GM19397 (cell line): ENCODE measurements around the gene PSMA5.
"Not testable (repeated sequence)": the region's sequence is repeated elsewhere in the genome, so short reads cannot be mapped to it uniquely, and the experiment has no call there.

Source experiments
- ATAC-seq: cut with Tn5 transposase; IDR thresholded peaks from one replicate; pipeline ENCODE4 v1.9.1; 2021; ENCODE audit warnings: mild to moderate bottlenecking, moderate library complexity; ENCODE audit not compliant: unreplicated experiment

The PSMA5 gene

DNA sequence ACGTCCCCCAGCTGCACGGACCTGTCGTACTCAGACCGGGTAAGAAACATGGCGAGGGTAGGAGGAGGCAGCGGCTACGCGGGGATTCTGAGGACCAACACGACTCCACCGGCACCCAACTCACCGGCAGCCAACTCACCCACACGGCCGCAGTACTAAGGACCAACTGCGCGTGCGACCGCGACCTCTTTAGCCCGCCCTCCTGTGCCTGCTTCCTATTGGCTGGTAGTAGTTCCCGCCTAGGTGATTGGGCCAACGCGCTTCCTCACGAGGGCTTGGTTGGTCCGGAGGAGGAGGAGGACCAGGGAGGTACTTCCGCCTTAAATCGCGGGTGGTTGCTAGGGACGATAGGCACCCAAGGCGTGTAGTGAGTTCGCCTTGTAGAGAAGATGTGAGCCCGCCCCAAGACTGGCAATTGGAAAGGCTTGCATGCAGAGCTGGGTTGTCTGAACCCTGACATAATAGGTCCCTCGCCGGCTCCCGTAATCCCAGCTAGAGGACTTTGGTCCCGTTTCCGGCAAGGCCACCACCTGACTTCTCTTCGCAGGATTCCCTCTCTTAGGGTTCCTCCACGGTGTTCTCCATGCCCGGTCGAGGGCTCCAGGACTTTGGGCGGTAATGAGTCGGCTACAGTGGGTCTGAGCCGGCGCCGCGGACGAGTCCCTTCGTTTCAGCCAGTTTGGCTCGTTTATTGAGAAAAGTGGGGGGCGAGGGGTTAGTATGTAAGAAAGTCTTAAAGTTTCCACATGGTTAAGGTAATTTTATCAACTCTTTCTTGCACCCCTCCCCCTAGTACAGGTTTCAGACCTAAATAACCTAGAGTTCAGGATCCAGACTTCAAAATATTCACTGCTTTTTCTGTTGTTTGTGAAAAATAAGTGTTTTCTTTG is at the start of gene PSMA5:
PSMA5 (minus strand) TSS at position 168 of the 890 bp plus-strand sequence; CDS start at position 50, 118 bp downstream.
- ATAC-seq = peak; percentile 97

- ATAC-seq = no peak
These were observed 49.0 kb upstream of the PSMA5 start for GRCh38 chr1:109475261-109475660.

GRCh38 chr1:109474697-109475096 is 48.4 kb upstream of the PSMA5 start:
- no peak for ATAC-seq

DNA sequence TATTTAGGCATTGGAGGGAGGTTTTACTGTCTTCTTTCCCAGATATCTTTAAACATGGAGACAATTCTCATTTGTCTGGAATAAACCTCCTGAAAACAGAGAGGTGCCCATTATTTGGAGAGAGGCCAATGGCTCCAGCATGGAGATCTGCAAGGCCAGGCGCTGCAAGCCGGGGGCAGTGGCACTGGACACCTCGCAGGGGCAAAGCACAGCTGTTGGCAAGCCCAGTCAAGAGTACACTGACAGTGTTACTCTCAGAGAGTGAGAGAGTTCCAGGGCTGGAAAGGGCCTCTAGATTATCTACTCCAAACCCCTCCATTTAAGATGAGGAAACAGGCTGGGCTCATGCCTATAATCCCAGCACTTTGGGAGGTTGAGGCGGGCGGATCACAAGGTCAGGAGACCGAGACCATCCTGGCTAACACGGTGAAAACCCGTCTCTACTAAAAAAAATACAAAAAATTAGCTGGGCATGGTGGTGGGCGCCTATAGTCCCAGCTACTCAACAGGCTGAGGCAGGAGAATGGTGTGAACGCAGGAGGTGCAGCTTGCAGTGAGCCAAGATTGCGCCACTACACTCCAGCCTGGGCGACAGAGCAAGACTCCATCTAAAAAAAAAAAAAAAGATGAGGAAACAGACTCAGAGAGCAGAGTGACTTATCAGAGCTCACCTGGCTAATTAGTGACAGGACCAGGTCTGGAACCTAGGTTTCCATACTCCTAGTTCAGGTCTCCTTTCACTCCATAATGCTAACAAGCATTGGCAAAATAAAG is 47.2 kb upstream of the PSMA5 start:
- ATAC-seq = not testable (repeated sequence)

DNA sequence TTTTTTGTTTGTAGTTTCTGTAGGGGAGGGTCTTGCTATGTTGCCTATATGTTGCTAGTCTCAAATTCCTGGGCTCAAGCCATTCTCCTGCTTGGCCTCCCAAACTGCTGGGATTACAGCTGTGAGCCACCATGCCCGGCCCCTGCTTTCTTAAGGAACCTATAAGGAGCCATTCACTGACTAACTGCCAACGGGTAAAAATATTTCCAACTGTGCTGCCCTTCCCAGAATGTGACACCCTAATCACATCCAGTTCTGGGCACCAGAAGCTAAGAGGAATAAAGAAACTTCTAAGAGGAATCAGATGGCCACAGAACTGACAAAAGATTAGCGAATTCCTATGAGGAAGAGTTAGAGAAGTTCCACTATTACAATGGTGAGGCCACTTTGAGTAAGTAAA is 46.5 kb upstream of the PSMA5 start:
- ATAC-seq = no peak

DNA sequence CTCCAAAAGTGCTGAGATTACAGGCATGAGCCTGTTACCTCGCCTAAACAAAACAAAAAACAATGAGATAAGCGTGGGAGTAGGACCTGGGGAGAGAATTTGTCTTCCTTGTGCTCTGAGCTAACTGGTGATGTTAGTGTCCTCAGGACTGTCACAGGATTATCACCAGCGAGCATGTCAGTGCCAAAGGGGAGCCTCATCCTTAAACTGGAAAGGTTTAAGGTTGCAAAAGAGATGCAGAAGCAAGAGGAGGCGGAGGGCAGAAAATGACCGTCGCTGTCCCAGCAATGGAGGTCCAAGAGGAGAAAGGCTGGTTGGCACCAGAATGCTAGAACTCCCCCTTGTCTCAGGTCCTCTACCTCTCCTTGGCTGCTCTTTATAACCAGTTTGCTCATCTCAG is 44.0 kb upstream of the PSMA5 start:
- no peak for ATAC-seq

GRCh38 chr1:109468903-109469302 is 42.7 kb upstream of the PSMA5 start:
- ATAC-seq = no peak

- ATAC-seq = no peak
These were observed 41.8 kb upstream of the PSMA5 start for GRCh38 chr1:109468061-109468460.

DNA sequence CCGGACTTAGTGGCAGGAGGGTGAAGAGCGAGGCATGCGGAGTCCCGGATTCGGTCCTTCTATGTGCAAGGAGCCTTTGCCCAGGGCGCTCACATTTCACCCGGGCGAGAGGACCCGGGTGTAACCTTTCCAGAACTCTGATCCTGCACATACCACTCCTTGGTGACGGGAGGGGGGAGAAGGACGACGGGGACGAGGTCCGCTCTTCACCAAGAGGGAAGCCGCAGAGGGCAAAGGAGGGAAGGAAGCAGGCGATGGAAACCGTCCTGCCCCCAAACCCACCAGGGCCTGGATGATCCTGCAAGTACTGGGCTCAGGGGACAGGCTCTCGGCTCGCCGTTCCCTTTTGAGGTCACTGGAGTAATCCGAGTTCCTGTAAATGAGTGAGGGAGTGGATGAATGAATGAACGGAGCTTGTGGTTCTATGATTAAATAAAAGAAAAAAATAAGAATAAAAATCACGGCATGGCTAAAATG is 41.1 kb upstream of the PSMA5 start:
- no peak for ATAC-seq

DNA sequence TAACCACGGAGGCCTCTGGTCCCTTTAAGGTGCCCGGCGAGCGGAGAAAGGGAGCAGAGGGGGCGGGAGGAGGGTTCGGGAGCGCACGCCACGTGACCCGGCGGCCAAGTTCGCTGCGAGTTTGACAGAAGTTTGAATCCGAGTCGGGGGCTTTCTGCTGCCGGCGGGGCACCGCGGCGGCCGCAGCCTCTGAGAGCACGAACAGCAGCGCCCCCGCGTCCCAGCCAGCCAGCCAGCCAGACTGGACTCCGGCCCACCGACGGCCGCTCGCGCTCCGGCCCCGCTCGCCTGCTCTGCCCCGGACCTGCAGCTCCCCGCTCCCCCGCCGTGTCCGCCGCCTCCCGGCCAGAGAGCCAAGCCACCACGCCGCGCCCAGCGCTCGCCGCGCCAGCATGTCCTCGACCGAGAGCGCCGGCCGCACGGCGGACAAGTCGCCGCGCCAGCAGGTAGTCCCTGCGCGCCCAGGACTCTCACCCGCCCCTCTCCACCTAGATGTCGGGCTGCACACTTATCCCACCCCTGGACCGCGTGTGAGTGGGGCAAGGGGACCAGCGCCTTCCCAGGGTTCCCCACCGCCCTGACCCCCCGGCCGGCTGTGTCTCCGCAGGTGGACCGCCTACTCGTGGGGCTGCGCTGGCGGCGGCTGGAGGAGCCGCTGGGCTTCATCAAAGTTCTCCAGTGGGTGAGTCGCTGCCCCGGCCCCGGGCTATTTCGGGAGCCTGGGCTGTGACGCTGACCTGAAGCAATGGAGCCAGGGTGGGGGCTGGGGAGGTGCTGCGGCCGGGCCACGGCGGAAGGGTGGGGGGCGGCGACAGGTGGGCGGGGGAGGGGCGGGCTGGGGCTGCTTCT is 40.4 kb upstream of the PSMA5 start, which contains the start of gene SYPL2:
SYPL2 (plus strand) TSS at position 95 of the 849 bp plus-strand sequence; CDS start at position 393, 298 bp downstream.
- ATAC-seq = no peak

- ATAC-seq = no peak
These were observed 39.8 kb upstream of the PSMA5 start for GRCh38 chr1:109466125-109466451.

- no peak for ATAC-seq
These were observed 31.6 kb upstream of the PSMA5 start for GRCh38 chr1:109457819-109458218.

DNA sequence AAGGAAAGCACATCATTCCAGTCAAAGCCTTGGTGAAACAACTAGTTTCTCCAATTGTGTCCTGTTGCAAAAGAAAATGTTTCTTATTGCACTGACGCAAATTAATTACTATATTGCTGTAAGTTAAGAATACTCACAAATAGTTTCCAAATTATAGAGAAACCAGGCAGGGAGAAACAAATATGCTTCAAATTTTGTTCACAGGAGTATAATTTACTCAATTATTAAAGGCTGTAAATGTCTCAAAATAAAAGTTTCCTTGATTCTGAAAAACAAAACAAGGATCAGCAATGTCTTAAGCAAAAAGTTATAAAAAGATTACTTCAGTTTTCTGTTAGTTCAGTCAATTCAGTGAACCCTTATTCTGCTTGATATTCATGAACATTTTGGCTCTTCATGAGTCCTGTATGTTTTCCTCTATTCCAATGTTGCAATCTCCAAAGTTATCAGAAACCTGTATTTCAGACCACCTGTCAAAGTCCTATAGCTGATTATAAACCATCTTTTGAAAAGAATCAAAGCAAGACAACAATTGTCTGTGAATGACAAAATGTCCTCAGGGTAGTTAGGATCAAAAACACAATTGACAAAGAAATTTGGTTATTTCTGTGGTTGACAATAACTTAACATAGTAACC is 28.4 kb upstream of the PSMA5 start:
- no peak for ATAC-seq

DNA sequence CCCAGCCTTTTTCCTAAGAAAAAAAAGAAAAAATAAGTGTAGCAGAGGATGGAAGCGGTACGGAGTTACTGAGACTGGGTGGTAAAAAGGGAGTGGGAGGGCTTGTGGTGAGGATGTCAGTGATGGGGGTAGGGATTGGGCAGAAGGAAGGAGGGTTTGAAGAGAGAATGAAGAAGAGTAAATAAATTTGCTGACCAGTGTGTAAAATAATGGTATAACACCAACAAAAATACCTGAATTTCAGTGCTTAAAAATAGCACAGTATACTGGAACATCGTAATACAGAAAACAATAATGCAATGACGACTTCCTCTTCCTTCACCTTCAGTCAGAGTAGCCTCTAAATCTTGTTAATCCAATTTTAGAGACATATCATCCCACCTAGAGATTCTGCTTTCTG is 21.3 kb upstream of the PSMA5 start:
- no peak for ATAC-seq

DNA sequence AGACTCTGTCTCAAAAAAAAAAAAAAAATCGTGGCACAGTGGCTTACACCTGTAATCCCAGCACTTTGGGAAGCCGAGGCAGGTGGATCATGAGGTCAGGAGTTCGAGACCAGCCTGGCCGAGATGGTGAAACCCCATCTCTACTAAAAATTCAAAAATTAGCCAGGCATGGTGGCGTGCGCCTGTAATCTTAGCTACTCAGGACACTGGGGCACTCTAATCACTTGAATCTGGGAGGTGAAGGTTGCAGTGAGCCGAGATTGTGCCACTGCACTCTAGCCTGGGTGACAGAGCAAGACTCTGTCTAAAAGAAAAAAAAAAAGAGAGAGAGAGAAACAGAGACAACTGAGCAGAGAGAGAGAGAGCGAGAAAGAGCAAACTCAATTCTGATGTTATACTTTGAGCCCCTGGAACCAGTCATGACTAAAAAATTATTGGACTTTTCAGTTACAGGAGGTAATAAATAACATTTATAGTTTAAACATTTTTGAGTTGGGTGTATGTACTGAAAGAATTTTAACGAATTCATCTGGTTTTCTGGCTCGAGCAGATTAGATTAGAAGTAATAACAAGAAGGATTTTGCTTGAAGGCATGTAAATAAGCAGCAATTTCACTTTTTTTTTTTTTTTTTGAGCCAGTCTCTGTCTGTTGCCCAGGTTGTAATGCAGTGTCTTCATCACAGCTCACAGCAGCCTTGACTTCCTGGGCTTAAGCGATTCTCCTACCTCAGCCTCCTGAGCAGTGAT is 19.9 kb upstream of the PSMA5 start:
- not testable (repeated sequence) for ATAC-seq

GRCh38 chr1:109444346-109444745 is 18.1 kb upstream of the PSMA5 start:
- no peak for ATAC-seq

DNA sequence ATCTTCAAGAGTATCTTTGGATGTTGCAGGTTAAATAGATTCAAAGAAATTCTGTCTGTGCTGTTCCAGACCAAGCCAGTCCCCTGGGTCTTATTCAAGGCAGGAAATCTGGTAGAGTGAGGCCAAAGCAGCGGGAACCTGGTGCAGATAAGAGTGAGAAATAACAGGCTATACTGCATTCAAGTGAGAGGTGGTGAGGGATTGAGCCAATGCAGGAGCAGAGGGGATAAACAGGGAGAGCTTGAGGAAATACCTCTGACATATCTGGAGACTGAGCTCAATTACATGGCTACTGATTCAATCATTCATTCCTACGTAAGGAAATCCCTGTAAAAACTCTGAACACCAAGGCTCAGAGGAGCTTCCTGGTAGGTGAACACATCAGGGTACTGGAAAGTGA is 17.2 kb upstream of the PSMA5 start:
- ATAC-seq = no peak

DNA sequence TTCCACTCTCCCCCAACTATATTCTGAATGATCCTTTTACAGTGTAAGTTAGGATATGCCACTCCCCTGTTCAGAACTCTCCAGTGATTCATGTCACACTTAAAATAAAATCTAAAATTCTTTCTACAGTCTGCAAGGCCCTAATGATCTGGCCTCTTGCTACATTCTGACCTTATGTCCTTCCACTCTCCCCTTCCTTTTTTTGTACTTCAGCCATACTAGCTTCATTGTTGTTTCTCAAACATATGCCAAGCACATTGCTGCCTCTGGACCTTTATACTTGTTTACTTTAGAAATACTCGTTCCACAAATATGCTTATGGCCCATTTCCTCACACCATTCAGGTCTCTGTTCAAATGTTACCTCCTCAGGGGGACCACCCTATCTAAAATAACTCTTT is 14.8 kb upstream of the PSMA5 start:
- ATAC-seq = no peak

GRCh38 chr1:109438798-109439297 is 12.6 kb upstream of the PSMA5 start:
- no peak for ATAC-seq

DNA sequence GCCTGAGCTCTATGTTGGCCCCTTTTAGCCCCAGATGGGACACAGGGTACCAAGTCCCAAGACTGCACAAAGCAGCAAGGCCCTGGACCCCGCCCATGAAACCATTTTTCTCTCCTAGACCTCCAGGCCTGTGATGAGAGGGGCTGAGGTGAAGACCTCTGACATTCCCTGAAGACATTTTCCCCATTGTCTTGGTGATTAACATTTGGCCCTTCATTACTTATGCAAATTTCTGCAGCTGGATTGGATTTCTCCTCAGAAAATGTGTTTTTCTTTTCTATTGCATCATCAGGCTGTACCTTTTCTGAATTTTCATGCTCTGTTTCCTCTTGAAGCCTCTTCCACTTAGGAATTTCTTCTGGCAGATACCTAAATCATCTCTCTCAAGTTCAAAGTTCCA is 8.2 kb upstream of the PSMA5 start:
- no peak for ATAC-seq
